ENCODE results near the gene CHIT1.

DNA sequence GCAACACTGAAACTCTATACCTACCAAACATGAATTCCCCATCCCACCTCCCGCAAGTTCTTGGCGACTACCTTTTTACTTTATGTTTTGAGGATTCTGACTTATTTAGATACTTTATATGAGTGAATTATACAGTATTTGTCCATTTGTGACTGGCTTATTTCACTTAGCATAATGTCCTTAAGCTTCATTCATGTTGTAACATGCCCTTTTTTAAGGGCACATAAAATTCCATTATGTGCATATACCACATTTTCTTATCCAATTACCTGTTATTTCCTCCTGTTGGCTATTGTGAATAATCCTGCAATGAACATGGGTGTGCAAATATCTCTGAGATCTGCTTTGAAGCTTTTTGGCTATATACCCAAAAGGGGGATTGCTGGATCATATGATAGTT is 22.0 kb upstream of the CHIT1 start:
- TF ChIP-seq, protein P1, sequence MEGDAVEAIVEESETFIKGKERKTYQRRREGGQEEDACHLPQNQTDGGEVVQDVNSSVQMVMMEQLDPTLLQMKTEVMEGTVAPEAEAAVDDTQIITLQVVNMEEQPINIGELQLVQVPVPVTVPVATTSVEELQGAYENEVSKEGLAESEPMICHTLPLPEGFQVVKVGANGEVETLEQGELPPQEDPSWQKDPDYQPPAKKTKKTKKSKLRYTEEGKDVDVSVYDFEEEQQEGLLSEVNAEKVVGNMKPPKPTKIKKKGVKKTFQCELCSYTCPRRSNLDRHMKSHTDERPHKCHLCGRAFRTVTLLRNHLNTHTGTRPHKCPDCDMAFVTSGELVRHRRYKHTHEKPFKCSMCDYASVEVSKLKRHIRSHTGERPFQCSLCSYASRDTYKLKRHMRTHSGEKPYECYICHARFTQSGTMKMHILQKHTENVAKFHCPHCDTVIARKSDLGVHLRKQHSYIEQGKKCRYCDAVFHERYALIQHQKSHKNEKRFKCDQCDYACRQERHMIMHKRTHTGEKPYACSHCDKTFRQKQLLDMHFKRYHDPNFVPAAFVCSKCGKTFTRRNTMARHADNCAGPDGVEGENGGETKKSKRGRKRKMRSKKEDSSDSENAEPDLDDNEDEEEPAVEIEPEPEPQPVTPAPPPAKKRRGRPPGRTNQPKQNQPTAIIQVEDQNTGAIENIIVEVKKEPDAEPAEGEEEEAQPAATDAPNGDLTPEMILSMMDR (IDR thresholded peaks at IDR 0.05; ENCODE audit: low read length): no peak
- TF ChIP-seq EZH2 (optimal IDR thresholded peaks at IDR 0.05; ENCODE audit: low read depth, low read length): no peak

Data from MM.1S (cell line).